OCI-LY7 (cell line): ENCODE results near the gene FLT3. TPM values are rescaled to one million over a fixed set of nuclear protein-coding genes. Genes with fewer than 3 reads are reported as not detected.
"Not testable (repeated sequence)": the region's sequence is repeated elsewhere in the genome, so short reads cannot be mapped to it uniquely, and the experiment has no call there.

Experiments used
- BruUV-seq: library from RNA; stranded (reverse); fragments of 400-500 nt; replicated peaks from 2 replicates; lab custom pipeline; 2021; lab: Mats Ljungman, UMichigan
- CTCF ChIA-PET: fragments of 300-600 bp; sonication (Branson Sonifier 250); formaldehyde crosslinking; loops from one replicate; lab custom pipeline; 2022; ENCODE audit warnings: antibody characterized with exemption; ENCODE audit not compliant: unreplicated experiment; lab: Charles Lee
- POLR2A ChIA-PET: fragments of 300-600 bp; sonication (Branson Sonifier 250); formaldehyde crosslinking; loops from one replicate; lab custom pipeline; 2022; ENCODE audit warnings: antibody characterized with exemption; lab: Charles Lee
- DNase-seq: peaks from one replicate; pipeline ENCODE4 v3.0.0-alpha.2; 2015; ENCODE audit warnings: low spot score
- H2AFZ ChIP-seq: fragments of 200-600 bp; sonication (generic), shearing (Covaris generic); 2 replicates; pipeline ENCODE4 v1.6.1; 2014; ENCODE audit warnings: mild to moderate bottlenecking, antibody characterized with exemption, low read length, moderate library complexity
- H3K27ac ChIP-seq: fragments of 200-600 bp; sonication (generic); 2 replicates; pipeline ENCODE4 v1.5.1; 2014; ENCODE audit warnings: mixed run types, low read depth, mild to moderate bottlenecking, moderate library complexity, low read length, inconsistent platforms; ENCODE audit not compliant: poor library complexity, severe bottlenecking
- H3K36me3 ChIP-seq: fragments of 200-600 bp; sonication (generic); 2 replicates; pipeline ENCODE4 v1.6.1; 2014; ENCODE audit warnings: mild to moderate bottlenecking, antibody characterized with exemption, low read length, moderate library complexity, mixed read lengths; ENCODE audit not compliant: insufficient read depth
- H3K4me1 ChIP-seq: fragments of 200-600 bp; sonication (generic); 2 replicates; pipeline ENCODE4 v1.5.1; 2014; ENCODE audit warnings: mild to moderate bottlenecking, low read length; ENCODE audit not compliant: insufficient read depth, poor library complexity, severe bottlenecking
- H3K4me2 ChIP-seq: fragments of 200-600 bp; sonication (generic); 2 replicates; pipeline ENCODE4 v1.6.1; 2014; ENCODE audit warnings: mild to moderate bottlenecking, low read length
- H3K4me3 ChIP-seq: fragments of 200-600 bp; sonication (generic); 2 replicates; pipeline ENCODE4 v1.5.1; 2014; ENCODE audit warnings: mild to moderate bottlenecking, low read depth, low read length; ENCODE audit not compliant: poor library complexity, severe bottlenecking
- H3K79me2 ChIP-seq: fragments of 200-600 bp; sonication (generic); 2 replicates; pipeline ENCODE4 v1.6.1; 2016; ENCODE audit warnings: low read depth, mild to moderate bottlenecking, low read length, moderate library complexity, mixed read lengths; ENCODE audit not compliant: insufficient read depth
- H3K9me2 ChIP-seq: fragments of 200-600 bp; sonication (generic); 2 replicates; pipeline ENCODE4 v1.6.1; 2016; ENCODE audit warnings: mild to moderate bottlenecking, low read length, mixed read lengths; ENCODE audit not compliant: insufficient read depth
- H3K9me3 ChIP-seq: fragments of 200-600 bp; sonication (generic); 2 replicates; pipeline ENCODE4 v1.6.1; 2014; ENCODE audit warnings: mild to moderate bottlenecking, mixed run types, low read length, mixed read lengths
- H4K20me1 ChIP-seq: fragments of 200-600 bp; sonication (generic); 2 replicates; pipeline ENCODE4 v1.6.1; 2014; ENCODE audit warnings: mild to moderate bottlenecking, antibody characterized with exemption, low read length, moderate library complexity, mixed read lengths; ENCODE audit not compliant: insufficient read depth
- EZH2phosphoT487 ChIP-seq: fragments of 200-600 bp; sonication (generic); IDR thresholded peaks from 2 replicates; pipeline ENCODE4 v1.6.1; 2018; ENCODE audit warnings: low read depth, borderline replicate concordance, mild to moderate bottlenecking, mixed run types, antibody characterized with exemption, low read length, moderate library complexity, mixed read lengths
- intact Hi-C: fragments of 100-400 bp; cut with micrococcal nuclease; formaldehyde crosslinking; loops from one replicate; pipeline ENCODE4 v1.10.0; 2022; ENCODE audit not compliant: unreplicated experiment
- total RNA-seq, 2 experiments: library from RNA; depleted of rRNA in 1 of 2; stranded (reverse); fragments of >200 nt in 1 of 2; shearing (Covaris generic) in 1 of 2; gene quantifications; 2 replicates each; pipeline ENCODE4 v1.2.3, GENCODE V29; 2014 to 2022
- TF ChIP-seq, protein P1 (sequence below): fragments of 200-600 bp; sonication (generic); conservative IDR thresholded peaks from 2 replicates; pipeline ENCODE4 v1.5.1; 2014; ENCODE audit warnings: mild to moderate bottlenecking, antibody characterized with exemption, low read length, moderate library complexity, mixed read lengths

FLT3 gene
- total RNA-seq, 2 experiments from 2014 or later: not detected

DNA sequence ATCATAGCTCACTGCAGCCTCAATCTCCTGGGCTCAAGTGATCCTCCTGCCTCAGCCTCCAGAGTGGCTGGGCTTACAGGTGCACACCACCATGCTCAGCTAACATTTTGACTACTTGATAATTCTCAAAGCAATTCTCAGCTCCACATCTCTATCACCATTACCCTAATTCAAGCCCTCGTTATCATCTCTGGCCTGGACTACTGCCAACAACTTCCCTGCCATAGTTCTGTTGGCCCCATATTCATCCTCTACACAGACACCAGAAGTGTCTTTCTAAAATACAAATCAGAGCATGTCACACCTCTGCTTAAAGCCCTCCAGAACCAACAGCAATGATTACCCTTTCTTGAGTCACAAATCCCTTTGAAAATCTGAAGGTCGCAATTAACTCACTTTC lies 7.9 kb downstream of the FLT3 start:
- Histone ChIP-seq H2AFZ (no peak overlapping the region), H3K9me3 (no peaks in the 10 kb centered on the region), H3K4me3 (no peak overlapping the region), H4K20me1 (no peaks in the 10 kb centered on the region), H3K27ac (no peak overlapping the region), H3K79me2 (no peaks in the 10 kb centered on the region), H3K4me2 (no peak overlapping the region), H3K36me3 (no peaks in the 10 kb centered on the region), H3K9me2 (no peaks in the 10 kb centered on the region), H3K4me1 (no peaks in the 10 kb centered on the region)
- ChIA-PET POLR2A (no interaction called here), CTCF (no interaction called here)
- DNase-seq: no peak
- TF ChIP-seq, protein P1, sequence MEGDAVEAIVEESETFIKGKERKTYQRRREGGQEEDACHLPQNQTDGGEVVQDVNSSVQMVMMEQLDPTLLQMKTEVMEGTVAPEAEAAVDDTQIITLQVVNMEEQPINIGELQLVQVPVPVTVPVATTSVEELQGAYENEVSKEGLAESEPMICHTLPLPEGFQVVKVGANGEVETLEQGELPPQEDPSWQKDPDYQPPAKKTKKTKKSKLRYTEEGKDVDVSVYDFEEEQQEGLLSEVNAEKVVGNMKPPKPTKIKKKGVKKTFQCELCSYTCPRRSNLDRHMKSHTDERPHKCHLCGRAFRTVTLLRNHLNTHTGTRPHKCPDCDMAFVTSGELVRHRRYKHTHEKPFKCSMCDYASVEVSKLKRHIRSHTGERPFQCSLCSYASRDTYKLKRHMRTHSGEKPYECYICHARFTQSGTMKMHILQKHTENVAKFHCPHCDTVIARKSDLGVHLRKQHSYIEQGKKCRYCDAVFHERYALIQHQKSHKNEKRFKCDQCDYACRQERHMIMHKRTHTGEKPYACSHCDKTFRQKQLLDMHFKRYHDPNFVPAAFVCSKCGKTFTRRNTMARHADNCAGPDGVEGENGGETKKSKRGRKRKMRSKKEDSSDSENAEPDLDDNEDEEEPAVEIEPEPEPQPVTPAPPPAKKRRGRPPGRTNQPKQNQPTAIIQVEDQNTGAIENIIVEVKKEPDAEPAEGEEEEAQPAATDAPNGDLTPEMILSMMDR: no peak
- no peak for TF ChIP-seq EZH2phosphoT487
- intact Hi-C loops: no loop called here
- BruUV-seq: no TSS peak

DNA sequence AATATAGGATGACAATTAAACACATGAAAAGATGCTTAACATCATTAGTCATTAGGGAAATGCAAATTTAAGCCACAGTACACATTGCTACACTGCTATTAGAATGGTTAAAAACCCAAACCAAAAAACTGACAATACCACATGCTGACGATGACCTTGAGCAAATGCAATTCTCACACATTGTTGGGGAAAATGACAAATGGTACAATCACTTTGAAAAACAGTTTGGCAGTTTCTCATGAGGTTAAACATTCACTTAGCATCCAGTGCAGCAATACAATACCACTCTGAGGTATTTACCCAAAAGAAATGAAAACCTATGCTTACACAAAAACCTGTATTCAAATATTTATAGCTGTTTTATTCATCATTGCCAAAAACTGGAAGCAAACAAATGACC lies 11.3 kb downstream of the FLT3 start:
- ChIA-PET POLR2A (interaction anchor here (0.6 kb wide), 1 partner anchor 21 kb away, joined by 3 read pairs; no protein-coding TSS in a partner anchor), CTCF (no interaction called here)
- BruUV-seq: no TSS peak
- DNase-seq: no peak
- Histone ChIP-seq H3K79me2 (no peaks in the 10 kb centered on the region), H3K4me3 (no peak overlapping the region), H3K27ac (no peak overlapping the region), H2AFZ (no peak overlapping the region), H3K36me3 (no peaks in the 10 kb centered on the region), H3K4me1 (no peaks in the 10 kb centered on the region), H3K9me3 (no peaks in the 10 kb centered on the region), H3K4me2 (no peak overlapping the region), H4K20me1 (no peaks in the 10 kb centered on the region), H3K9me2 (no peaks in the 10 kb centered on the region)
- no peak for TF ChIP-seq EZH2phosphoT487
- TF ChIP-seq, protein P1: no peak
- intact Hi-C loops: no loop called here

DNA sequence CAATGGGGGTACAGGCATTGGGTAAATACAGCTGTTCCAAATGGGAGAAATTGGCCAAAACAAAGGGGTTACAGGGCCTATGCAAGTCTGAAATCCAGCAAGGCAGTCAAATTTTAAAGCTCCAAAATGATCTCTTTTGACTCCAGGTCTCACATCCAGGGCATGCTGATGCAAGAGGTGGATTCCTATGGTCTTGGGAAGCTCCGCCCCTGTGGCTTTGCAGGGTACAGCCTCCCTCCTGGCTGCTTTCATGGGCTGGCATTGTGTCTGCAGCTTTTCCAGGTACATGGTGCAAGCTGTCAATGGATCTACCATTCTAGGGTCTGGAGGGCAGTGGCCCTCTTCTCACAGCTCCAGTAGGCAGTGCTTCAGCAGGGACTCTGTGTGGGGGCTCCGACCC lies 22.6 kb downstream of the FLT3 start:
- H3K4me1 ChIP-seq, H3K36me3 ChIP-seq, H3K4me3 ChIP-seq, H3K4me2 ChIP-seq, H3K27ac ChIP-seq, DNase-seq, intact Hi-C loops, BruUV-seq, H3K9me3 ChIP-seq, H3K9me2 ChIP-seq, H2AFZ ChIP-seq, H4K20me1 ChIP-seq, CTCF ChIA-PET, H3K79me2 ChIP-seq: not testable (repeated sequence)
- POLR2A ChIA-PET: interaction anchor here (1.3 kb wide), 1 partner anchor 9 kb away, joined by 3 read pairs; no protein-coding TSS in a partner anchor
